GM19023 (cell line): Measurements from ENCODE around the gene LBH.

Experiments used
- ATAC-seq: cut with Tn5 transposase; IDR thresholded peaks from one replicate; pipeline ENCODE4 v1.9.1; 2021; ENCODE audit warnings: mild to moderate bottlenecking, moderate library complexity; ENCODE audit not compliant: unreplicated experiment

Gene LBH

DNA sequence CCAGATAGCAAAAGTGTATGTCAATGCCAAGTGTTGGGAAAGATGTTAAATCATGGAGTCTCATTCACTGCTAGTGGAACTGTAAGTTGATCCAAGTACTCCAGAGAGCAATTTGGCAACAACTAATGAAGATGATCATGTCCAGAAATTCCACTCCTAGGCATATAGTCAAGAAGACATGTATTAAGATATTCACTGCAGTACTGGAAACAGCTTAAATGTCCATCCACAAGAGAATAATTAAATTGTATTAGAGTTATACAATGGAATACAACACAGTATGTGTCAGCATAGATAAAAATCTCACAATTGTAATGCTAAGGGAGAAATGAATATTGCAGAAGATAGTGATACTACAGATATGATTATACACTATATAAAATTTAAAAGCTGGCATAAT is 15.2 kb upstream of the LBH start:
- ATAC-seq: no peak

DNA sequence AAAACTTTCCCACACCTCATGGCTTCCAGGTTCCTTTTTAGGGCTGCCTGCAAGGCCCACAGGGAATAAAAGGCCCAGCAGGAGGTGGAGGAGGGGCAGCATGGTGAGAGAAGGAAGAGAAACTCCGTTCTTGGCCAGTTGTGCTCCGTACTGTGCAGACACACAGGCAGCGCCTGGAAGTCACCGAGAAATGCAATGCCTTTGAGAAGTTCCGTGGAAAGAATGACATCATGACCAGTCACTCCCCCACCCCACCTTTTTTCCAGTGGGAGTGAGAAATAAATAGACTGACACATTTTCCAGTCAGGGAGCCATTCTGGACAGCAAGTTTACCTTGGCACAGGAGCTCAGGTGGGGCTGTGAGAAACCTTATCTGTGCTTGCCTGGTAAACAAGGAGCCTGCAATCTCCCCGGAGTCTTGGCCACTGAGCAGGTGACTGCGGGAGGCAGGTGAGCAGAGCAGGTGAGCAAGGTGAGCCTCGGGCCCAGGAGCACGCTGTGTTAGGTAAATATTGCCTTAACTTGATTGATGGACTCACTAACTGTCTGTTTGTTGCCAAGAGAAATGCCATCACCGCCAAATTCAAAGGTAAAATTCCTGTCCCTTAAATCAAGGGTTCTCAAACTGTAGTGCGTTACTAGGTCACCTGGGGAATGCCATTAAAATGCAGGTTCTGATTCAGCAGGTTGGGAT is 13.5 kb upstream of the LBH start:
- ATAC-seq: no peak

DNA sequence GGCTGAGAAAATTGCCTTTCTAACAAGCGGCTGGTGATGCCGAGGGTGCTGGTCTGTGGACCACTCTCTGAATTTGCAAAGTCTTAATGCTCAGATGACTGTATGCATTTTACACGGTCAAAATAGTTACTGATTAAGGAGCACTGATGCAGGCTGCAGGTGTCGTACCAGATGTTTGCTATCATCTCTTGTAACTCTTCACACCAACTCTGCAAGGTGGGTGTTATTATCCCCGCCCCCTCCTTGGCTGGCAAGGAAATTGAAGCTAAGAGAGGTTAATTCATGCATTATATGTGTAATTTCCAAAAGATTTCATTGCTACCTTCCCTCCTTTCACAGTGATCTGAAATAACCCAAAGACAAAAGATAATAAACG is 13.0 kb upstream of the LBH start:
- no peak for ATAC-seq

DNA sequence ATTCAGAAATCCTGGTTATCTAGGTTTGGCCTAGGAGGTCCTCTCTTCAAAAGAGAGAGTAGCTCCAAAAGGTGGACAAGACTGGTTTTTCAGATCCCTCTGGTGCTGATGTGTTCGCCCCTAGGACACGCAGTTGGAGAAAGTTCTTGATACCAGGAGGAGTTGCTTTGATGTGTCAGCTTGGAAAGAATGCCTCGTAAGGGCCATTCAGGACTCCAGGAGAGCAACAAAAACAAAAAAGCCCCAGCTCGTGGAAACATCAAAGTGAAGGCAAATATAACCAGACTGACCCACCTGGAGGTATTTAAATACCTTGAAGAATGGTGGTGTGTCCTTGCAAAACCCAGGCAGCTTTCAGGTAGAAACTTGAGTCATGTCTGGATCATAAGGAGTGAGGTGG is 12.5 kb upstream of the LBH start:
- ATAC-seq: no peak

DNA sequence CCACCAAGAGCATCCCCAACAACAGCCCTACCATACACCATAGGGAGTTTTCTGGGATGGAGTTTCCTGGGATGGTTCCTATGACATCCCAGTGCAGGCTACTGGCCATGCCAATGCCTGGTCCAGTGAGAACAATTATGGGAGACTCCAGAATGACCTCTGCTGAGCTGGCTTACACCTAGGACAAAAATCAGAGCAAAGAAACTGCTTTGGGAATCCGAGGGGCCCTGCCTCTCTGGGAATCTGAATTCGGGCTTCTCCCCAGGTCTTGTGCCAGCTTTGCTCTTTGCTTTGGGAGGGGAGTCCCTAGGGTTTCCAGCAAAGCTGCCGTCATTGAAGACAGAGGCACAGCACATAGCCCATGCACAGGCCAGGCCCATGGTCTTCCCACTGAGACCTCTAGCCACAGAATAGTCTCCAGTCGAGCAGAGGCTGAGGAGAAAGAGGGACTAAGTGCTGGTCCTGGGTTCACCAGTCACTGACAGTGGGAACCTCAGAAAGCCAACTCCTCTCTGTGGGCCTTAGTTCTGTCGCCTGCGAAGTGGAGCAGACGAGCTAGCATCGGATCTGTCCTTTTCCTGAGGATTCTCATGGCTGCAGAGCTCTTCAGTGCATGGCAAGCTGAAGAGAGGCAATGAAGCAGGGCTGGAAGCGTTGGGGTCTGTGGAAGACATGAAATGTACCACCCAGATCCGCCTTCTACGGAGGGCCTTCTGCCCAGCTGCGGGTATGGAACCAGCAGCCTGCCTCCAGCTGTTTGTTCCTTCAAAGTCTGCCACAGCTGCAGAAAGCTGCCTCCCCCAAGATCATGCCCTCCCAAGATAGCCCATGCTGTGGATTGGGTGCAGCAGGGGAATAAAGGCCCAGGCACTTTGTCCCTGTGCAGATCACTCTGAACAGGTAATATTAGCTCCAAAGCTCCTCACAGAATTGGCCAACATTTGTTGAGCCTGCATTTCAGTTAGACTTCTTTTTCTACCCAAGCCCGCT is 11.2 kb upstream of the LBH start:
- no peak for ATAC-seq

DNA sequence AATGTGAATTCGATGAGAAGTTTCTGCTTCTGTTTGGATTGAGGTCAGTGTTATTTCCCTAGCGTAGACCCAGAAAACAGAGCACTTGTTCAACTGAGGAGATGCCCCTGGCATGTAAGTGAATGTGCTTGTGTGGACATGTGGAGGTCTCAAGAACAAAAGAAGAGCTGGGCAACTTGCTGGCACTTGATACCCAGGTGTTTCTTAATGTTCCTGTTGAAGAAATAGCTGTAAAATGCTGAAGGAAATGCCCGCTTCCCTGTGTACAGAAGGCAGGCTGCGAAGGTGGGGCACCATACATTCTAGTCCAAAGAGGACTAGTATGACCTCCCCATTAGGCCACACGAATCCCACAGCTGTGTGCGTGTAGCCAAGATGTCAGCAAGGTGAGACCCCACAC is 9.8 kb upstream of the LBH start:
- ATAC-seq: no peak

DNA sequence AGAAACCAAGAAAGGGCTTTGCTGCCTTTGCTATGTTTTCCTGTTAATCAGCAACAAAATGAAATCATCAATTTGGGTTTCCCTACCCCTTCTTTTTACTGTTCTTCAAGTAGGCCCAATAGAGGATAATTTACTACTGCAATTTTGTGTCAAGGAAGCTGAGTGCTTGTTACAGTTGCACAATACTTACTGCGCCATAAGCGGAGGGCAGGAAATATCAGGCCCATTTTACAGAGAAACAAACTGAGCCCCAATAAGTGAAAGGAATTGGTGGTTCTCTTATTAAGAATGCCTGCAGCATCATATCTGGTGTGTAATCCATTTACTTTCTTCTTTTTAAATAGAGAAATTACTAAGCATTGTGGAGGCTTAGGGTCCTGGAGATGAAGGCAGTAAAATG is 9.3 kb upstream of the LBH start:
- ATAC-seq: no peak

DNA sequence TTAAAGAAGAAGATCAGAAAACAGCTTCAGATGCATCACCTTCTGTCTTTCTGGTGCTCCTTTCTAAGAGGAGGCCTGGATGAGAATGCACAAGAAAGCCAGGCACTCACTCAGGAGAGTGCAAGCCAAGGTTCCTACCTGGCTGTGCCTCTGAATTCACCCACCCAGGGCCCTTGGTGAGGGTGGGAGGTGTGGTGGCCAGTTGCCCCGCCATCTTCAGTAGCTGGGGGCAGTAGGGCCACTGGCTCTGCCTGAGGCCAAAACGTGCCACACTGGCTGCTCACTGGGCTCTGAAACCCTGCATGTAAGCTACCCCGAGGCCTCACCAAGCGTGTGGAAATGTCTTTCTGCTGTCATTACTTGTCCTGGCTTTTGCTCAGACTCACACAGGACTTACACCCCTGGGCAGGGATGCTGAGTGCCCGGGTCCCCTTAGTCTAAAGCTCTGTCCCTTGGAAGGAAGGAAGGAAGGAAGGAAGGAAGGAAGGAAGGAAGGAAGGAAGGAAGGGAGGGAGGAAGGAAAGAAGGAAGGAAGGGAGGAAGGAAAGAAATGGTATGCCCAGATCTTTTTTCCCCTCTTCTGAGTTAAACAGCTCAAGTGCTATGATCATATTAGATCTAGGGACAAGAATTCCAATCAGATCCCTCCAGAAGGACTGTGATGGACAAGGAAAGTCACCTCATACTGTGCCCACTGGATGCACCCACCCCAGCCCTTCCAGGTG is 8.5 kb upstream of the LBH start:
- ATAC-seq: no peak

DNA sequence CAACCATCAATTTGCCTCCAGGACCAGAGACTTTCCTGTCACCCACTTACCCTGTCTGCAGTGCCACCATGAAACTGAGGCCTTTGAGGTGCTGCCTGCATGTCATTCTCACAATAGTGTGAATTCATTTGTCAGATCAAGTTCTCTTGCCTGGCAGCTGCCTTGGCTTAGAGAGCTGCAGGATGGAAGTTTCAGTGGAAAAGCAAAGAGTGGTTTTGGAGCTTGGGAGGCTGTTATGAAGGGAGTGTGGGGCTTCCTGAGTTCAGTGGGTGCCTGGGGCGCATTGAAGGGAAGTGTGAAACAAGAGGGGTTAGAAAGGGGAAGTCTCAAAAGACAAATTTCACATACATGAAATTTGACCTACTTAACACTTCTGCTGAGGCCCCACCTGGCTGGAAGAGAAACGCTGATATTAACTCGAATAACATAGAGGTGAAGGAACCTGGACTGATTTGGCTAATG is 7.9 kb upstream of the LBH start:
- peak; percentile 54 for ATAC-seq

DNA sequence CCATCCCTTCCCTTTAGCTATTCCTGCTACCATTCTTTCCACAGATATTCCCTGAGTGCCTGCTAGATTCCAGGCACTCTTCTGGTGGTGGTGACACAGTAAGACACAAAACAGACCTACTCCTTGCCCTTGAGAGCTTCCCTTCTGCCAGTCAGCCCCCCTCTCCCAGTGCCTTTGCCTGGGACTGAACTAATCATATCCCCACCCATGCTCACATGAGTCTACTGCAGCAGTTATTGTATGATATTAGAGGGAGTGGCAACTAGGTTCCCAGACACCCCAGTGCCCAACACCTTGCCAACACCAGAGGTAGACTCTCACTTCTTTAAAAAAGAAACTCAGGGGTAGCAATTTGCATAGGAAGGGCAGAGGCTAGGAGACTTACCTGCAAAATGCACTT is 7.2 kb upstream of the LBH start:
- no peak for ATAC-seq

DNA sequence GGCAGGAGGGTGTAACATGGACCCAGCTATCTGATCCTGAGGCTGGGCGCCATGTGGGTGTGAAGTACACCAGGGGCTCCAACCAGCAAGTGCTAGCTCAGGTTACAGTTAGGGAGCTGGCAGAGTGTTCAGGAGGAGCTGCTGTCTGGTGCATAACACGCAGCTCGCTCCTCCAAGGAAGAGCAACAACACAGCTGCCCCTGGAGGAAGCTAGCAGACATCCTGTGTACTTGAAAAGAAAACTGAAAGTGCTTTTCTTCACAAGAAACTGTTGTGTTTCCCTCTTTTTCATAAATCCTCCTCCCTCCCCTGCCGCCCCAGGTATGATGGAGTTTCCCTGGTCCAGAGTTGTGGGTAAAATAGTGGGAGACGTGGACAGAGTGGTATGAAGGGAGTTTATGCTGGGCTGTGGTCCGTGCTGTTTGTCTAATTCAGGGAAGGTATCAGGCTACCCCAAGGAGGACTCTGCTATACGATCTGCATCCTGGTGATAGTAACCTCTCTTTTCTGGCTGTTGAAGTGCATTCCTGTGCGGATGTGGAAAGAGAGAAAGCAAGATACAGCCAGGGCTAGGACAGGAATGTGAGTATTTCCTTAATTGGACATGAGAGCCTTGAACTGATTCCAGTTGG is 6.1 kb upstream of the LBH start:
- ATAC-seq: peak; percentile 43

DNA sequence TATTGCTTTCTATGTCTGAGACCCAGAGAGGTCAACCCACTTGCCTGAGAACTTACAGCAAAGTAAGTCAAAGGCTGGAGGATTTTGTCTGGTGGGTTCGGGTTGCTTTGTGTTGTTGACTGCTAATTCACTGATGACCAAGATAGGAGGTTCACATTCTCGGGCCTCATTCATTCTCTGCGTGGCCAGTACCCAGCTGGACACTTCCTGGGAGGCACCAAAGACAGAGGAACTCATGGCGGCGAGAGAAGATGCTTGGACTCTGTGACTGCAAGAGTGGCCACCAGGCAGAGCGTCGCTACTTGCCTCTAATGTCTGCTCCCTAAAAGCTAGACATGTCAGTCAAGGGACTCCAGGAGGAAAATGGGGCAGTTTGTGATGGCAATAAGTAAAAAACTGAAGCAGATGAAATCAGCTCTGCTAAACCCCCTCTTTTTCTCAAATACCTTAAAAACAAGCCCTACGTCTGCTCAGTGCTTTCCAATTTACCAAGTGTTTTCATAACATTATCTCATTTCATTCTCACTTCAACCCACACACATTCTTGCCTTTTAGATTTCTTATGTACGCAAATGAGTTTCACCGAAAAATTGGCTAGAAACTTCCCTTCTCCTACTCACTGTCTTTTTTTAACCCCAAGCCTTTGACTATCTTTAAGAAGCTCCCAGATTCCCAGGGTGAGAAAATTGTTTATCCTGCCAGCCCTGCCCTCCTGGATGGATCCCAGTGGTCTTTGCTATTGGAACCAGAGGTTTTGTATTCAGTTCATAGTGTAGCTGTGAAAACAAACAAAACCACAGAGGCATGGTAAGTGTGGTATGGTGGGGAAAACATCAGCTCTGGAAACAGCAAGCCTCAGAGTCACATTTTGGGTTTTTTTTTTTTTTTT is 4.9 kb upstream of the LBH start:
- ATAC-seq: peak; percentile 27

DNA sequence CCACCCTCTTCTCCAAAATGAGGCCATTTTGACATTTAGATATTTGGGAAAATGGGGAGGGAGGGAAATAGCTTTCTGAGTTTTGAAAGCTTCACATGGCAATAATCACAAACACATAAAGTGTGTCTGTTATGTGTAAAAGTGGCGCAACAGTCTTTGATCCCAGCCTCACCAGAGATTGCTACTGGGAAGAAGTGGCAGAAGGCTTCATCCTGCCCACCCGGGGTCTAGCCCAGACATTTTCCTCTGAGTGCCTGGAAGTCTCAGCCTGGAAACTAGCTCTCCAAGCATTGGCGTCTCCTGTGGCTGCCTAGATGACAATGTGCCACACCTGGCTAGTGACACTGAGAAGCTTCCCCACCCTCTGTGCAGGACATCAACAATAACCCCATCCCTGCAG is 1.7 kb upstream of the LBH start:
- ATAC-seq: no peak

DNA sequence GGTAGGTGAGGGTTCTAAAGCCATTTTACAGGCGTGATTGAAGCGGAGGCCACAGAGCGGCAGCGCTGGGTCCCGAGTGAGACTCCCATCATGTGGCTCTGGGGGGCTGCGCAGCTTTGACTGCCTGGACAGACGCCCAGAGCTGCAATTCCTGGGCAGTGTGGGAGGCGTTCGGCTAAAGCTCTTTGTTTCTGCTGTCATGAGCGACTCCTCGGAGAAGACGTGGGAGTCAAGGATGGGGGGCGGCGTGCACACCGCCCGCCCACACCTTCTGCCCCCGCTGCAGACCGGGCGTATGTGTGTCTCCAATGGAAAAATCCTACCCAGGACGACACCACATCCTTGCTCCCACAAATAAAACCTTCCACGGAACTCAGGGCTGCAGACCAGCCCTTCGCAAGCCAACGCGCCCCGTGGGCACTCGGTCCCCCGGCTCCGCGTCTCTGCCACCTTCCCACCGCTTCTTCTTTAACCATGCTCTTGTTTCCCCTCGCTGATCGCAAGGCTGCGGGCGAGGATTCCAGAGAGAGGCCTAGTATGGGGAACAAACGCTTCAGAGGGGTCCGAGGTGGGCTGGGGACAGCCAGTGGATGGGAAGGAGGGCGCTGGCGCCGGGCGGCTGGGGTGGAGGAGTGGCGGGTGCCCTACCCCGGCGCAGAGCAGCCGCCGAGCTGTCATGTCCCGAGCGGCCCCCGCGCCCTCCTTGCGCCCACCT is 680 bp upstream of the LBH start:
- ATAC-seq: peak; percentile 11

DNA sequence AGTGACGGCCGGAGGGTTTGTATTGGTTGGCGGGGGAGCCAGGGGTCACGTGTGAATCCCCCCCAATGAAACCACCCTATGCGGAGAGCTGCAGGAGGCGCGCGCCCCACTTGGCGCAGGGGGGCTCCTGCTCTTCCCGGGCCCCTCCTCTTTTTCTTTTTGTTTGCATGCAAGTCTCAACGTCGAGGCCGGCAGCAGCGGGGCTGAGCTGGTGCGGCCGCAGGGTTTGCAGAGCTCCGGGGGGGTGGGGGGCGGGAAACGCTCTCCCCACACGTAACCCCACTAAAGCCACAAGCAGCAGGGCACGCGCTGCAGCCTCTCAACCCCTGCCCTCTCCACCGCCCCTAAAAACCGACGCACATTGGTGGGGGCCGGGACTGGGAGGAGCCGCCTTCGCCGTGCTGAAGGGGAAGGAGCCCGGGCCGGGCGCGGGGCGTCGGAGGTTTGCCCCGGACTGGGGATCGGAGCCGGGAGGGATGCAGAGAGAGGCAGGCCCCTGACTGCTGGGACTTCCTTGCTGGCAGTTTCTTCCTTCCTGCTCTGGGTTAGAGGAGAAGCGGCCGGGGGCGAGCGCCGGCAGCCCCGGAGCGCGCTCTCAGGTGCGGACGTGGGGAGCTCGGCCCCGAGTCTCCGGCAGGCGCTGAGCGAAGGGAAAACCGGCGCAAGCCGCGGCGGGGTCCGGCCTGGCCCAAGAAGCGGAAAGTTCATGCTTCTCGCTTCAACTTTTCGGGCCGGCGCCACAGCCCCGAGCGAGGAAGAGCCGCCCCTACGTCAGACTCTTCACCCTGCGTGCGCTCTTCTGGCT is 864 bp downstream of the LBH start:
- peak; percentile 26 for ATAC-seq

DNA sequence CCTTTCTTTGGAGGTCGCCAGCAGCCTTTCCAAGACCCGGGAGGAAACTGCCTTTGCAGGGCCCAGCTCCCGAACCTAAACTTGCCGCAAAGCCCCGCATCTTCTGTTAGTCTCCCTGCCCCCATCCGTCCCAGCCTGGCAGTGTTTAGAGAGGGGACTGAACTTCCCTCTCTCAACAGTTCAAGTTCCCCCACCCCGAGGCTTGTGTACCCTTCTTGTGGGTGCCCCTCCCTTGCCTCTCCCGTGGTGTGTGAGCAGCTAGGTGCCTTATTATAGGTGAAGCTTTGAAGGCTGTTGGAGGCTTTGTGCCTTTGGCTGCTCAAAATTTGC is 1.4 kb downstream of the LBH start:
- peak; percentile 2 for ATAC-seq

DNA sequence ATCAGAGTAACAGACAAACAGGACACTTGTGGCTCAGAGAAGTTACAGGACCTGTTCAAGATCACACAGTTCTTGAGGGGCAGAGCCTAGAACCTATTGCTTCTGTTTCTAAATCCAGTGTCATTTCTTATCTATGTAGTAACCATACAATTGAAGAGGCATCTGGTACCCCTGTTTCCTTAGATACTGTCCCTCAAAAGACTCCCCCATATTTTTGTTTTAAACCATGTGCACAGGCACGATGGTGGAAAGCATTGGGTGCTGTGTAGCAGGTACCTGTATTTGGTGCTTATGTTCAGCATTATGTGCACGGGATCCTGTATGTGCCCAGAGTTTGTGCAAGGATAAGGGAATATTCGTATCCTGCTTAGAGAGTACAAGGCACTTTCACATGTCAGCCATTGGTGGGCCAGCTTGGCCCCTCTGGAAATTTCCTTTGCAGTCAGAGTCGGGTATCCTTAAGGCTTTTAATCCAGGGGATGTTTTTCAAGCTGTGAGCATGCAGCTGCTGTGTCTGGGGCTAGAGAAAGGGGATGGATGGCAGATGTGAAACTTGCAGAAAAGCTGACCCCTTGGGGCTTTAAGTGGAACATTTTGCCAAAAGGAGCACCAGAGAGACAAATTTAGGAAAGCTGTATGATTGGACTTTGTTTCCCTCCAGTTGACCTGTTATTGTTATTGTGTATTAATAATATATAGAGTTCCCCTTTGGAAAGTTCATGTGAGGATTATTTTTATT is 2.1 kb downstream of the LBH start:
- no peak for ATAC-seq
